Vagina (tissue), 2 donors: Measurements from ENCODE around the gene TCOF1. TPM values are rescaled to one million over a fixed set of nuclear protein-coding genes. Genes with fewer than 3 reads are reported as not detected.

ENCODE experiments used
- DNase-seq, 2 donors: peaks; one replicate each; pipeline ENCODE4 v3.0.0-alpha.2; 2017; ENCODE audit errors: extremely low spot score in 2 of 2
- H3K27ac ChIP-seq: fragments of 200-600 bp; sonication (generic); one replicate; pipeline ENCODE4 v1.5.1; 2019
- H3K27me3 ChIP-seq: fragments of 200-600 bp; sonication (generic); one replicate; pipeline ENCODE4 v1.5.1; 2019
- H3K36me3 ChIP-seq, 2 donors: fragments of 200-600 bp; sonication (generic); one replicate each; pipeline ENCODE4 v1.5.1; 2017 to 2019
- H3K4me1 ChIP-seq: fragments of 200-600 bp; sonication (generic); one replicate; pipeline ENCODE4 v1.5.1; 2019
- H3K4me3 ChIP-seq, 2 donors: fragments of 200-600 bp; sonication (generic); 1 replicate in 1 of 2; 2 replicates in 1 of 2; pipeline ENCODE4 v1.5.1; 2016 to 2019
- H3K9me3 ChIP-seq: fragments of 200-600 bp; sonication (generic); one replicate; pipeline ENCODE4 v1.5.1; 2019
- POLR2A ChIP-seq, 2 donors: fragments of 450-650 bp; IDR thresholded peaks; one replicate each; pipeline ENCODE4 v1.6.1; 2017; ENCODE audit warnings: antibody characterized with exemption in 2 of 2, mild to moderate bottlenecking in 2 of 2, moderate library complexity in 2 of 2
- POLR2AphosphoS5 ChIP-seq, 2 donors: sonication (generic); formaldehyde crosslinking; IDR thresholded peaks; one replicate each; pipeline ENCODE4 v1.9.0; 2017; ENCODE audit warnings: antibody characterized with exemption in 2 of 2, mild to moderate bottlenecking in 2 of 2, low read depth in 1 of 2; ENCODE audit not compliant: insufficient read depth in 1 of 2
- intact Hi-C: fragments of 100-400 bp; cut with DNase I; formaldehyde crosslinking; loops from one replicate; pipeline ENCODE4 v1.15.1; 2023
- total RNA-seq: library from RNA; depleted of rRNA; stranded (reverse); fragments of >200 nt; gene quantifications from one replicate; pipeline ENCODE4 v1.2.3, GENCODE V29; 2016
- TF ChIP-seq, protein P1 (sequence below), 3 experiments: fragments of 450-650 bp in 2 of 3; fragments of 200-600 bp in 1 of 3; sonication (generic) in 1 of 3; IDR thresholded peaks; one replicate each; pipeline ENCODE4 v1.5.1; 2017 to 2019; ENCODE audit warnings: antibody characterized with exemption in 3 of 3, mild to moderate bottlenecking in 2 of 3, moderate library complexity in 2 of 3

Gene TCOF1
- total RNA-seq, 1 donor from 2014 or later, result 39.3 TPM

GRCh38 chr5:150397146-150397781 lies 39.8 kb downstream of the TCOF1 start:
- no peak overlapping the region for H3K4me3 ChIP-seq
- H3K36me3 ChIP-seq, result peaks cover 0 to 54% of the 10 kb centered on the region in 2 donors

DNA sequence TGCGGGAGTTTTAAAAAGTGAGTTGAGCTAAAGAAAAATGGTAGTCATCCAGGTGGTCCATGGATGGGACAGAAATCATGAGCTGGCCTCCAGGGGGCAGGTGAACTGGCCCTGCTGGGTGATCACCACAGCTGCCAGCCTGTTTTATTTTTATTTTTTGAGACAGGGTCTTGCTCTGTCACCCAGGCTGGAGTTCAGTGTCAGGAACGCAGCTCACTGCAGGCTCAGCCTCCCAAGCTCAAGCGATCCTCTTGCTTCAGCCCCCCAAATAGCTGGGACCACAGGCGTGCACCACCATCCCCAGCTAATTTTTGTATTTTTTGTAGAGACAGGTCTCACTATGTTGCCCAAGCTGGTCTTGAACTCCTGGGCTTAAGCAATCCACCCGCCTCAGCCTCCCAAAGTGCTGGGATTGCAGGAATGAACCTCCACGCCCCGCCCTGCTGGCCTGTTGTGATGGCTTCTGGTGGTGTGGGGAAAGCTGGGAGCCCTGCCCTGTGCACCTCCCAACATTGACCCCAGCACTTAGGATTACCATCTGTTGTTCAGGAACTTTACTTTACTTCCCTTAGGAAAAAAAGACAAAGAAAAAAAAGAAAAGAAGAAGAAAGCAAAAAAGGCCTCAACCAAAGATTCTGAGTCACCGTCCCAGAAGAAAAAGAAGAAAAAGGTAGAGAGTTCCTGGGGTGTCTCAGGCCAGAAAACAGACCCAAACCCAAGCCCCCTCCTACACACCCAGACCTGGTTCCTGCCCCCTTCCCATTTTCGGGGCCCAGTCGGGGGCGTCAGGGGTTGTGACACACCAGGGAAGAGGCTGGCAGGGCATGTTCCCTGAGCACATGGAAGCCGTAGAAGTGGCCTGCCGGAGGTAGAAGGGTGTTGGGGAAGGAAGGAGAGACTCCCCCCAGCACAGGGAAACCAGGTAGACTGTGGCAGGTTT lies 40.6 kb downstream of the TCOF1 start:
- TF ChIP-seq POLR2A (IDR thresholded peaks at IDR 0.05) (no peak), POLR2AphosphoS5 (IDR thresholded peaks at IDR 0.05; ENCODE audit: insufficient read depth in 1 of 2, low read depth in 1 of 2) (no peak)
- TF ChIP-seq, protein P1, sequence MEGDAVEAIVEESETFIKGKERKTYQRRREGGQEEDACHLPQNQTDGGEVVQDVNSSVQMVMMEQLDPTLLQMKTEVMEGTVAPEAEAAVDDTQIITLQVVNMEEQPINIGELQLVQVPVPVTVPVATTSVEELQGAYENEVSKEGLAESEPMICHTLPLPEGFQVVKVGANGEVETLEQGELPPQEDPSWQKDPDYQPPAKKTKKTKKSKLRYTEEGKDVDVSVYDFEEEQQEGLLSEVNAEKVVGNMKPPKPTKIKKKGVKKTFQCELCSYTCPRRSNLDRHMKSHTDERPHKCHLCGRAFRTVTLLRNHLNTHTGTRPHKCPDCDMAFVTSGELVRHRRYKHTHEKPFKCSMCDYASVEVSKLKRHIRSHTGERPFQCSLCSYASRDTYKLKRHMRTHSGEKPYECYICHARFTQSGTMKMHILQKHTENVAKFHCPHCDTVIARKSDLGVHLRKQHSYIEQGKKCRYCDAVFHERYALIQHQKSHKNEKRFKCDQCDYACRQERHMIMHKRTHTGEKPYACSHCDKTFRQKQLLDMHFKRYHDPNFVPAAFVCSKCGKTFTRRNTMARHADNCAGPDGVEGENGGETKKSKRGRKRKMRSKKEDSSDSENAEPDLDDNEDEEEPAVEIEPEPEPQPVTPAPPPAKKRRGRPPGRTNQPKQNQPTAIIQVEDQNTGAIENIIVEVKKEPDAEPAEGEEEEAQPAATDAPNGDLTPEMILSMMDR (IDR thresholded peaks at IDR 0.05), result no peak
- no peak for DNase-seq
- Histone ChIP-seq H3K4me3 (no peak overlapping the region), H3K36me3 (peaks cover 0 to 46% of the 10 kb centered on the region in 2 donors), H3K27ac (no peak overlapping the region), H3K9me3 (no peaks in the 10 kb centered on the region), H3K27me3 (no peaks in the 10 kb centered on the region), H3K4me1 (no peaks in the 10 kb centered on the region)
- intact Hi-C loops, result no loop called here

More at GRCh38 chr5:150397146-150397781, 39.8 kb downstream of the TCOF1 start:
- no peak for DNase-seq
- Histone ChIP-seq H3K4me1 (no peaks in the 10 kb centered on the region), H3K27ac (no peak overlapping the region), H3K9me3 (no peaks in the 10 kb centered on the region), H3K27me3 (no peaks in the 10 kb centered on the region)
- TF ChIP-seq, protein P1 (IDR thresholded peaks at IDR 0.05), result no peak
- TF ChIP-seq POLR2AphosphoS5 (IDR thresholded peaks at IDR 0.05; ENCODE audit: insufficient read depth in 1 of 2, low read depth in 1 of 2), result no peak
- no peak for TF ChIP-seq POLR2A (IDR thresholded peaks at IDR 0.05)
- intact Hi-C loops, result no loop called here

GRCh38 chr5:150398722-150399523 lies 41.4 kb downstream of the TCOF1 start:
- no peak overlapping the region for H3K4me3 ChIP-seq
- no peaks in the 10 kb centered on the region for H3K4me1 ChIP-seq
- intact Hi-C loops, result no loop called here
- no peaks in the 10 kb centered on the region for H3K27me3 ChIP-seq
- H3K9me3 ChIP-seq, result no peaks in the 10 kb centered on the region
- TF ChIP-seq POLR2A (IDR thresholded peaks at IDR 0.05) (no peak), POLR2AphosphoS5 (IDR thresholded peaks at IDR 0.05; ENCODE audit: insufficient read depth in 1 of 2, low read depth in 1 of 2) (no peak)
- TF ChIP-seq, protein P1 (IDR thresholded peaks at IDR 0.05), result no peak
- DNase-seq, result no peak
- H3K27ac ChIP-seq, result no peak overlapping the region
- H3K36me3 ChIP-seq, result peaks cover 0 to 38% of the 10 kb centered on the region in 2 donors

GRCh38 chr5:150399524-150400211 lies 42.2 kb downstream of the TCOF1 start:
- intact Hi-C loops, result no loop called here
- Histone ChIP-seq H3K27ac (no peak overlapping the region), H3K9me3 (no peaks in the 10 kb centered on the region), H3K27me3 (no peaks in the 10 kb centered on the region), H3K4me1 (no peaks in the 10 kb centered on the region), H3K4me3 (no peak overlapping the region), H3K36me3 (peaks cover 0 to 32% of the 10 kb centered on the region in 2 donors)
- no peak for DNase-seq
- TF ChIP-seq POLR2AphosphoS5 (IDR thresholded peaks at IDR 0.05; ENCODE audit: insufficient read depth in 1 of 2, low read depth in 1 of 2), result no peak
- TF ChIP-seq, protein P1 (IDR thresholded peaks at IDR 0.05), result no peak
